ENCODE results near the gene CXorf58.
"Not testable (repeated sequence)": the region's sequence is repeated elsewhere in the genome, so short reads cannot be mapped to it uniquely, and the experiment has no call there.

The CXorf58 gene

GRCh38 chrX:23888887-23889501 is 18.8 kb upstream of the CXorf58 start:
- in situ Hi-C loops (cut with MboI; ENCODE audit: low pct_unique_long_range_greater_than_20kb, low sequenced_read_pairs, unreplicated experiment): no loop called here
- TF ChIP-seq CTCF (IDR thresholded peaks at IDR 0.05; ENCODE audit: extremely low read depth, insufficient read depth, missing control alignments): no peak
- DNase-seq (ENCODE audit: low spot score): no peak

- in situ Hi-C loops (cut with MboI; ENCODE audit: low pct_unique_long_range_greater_than_20kb, low sequenced_read_pairs, unreplicated experiment): no loop called here
- TF ChIP-seq CTCF (IDR thresholded peaks at IDR 0.05; ENCODE audit: extremely low read depth, insufficient read depth, missing control alignments): no peak
- DNase-seq (ENCODE audit: low spot score): no peak
Measured at GRCh38 chrX:23890933-23891332, 16.9 kb upstream of the CXorf58 start.

- DNase-seq (ENCODE audit: low spot score); in situ Hi-C loops (cut with MboI; ENCODE audit: low pct_unique_long_range_greater_than_20kb, low sequenced_read_pairs, unreplicated experiment): not testable (repeated sequence)
Measured at GRCh38 chrX:23894993-23895392, 12.8 kb upstream of the CXorf58 start.

GRCh38 chrX:23896539-23896938 is 11.3 kb upstream of the CXorf58 start:
- in situ Hi-C loops (cut with MboI; ENCODE audit: low pct_unique_long_range_greater_than_20kb, low sequenced_read_pairs, unreplicated experiment): not testable (repeated sequence)

GRCh38 chrX:23896981-23897380 is 10.8 kb upstream of the CXorf58 start:
- no peak for TF ChIP-seq CTCF (IDR thresholded peaks at IDR 0.05; ENCODE audit: extremely low read depth, insufficient read depth, missing control alignments)
- DNase-seq (ENCODE audit: low spot score): no peak
- in situ Hi-C loops (cut with MboI; ENCODE audit: low pct_unique_long_range_greater_than_20kb, low sequenced_read_pairs, unreplicated experiment): no loop called here

More at GRCh38 chrX:23896539-23896938, 11.3 kb upstream of the CXorf58 start:
- not testable (repeated sequence) for DNase-seq (ENCODE audit: low spot score)

GRCh38 chrX:23898412-23898959 is 9.3 kb upstream of the CXorf58 start:
- in situ Hi-C loops (cut with MboI; ENCODE audit: low pct_unique_long_range_greater_than_20kb, low sequenced_read_pairs, unreplicated experiment): no loop called here
- no peak for DNase-seq (ENCODE audit: low spot score)
- no peak for TF ChIP-seq CTCF (IDR thresholded peaks at IDR 0.05; ENCODE audit: extremely low read depth, insufficient read depth, missing control alignments)

- in situ Hi-C loops (cut with MboI; ENCODE audit: low pct_unique_long_range_greater_than_20kb, low sequenced_read_pairs, unreplicated experiment): loop anchor here (10.0 to 25.0 kb wide), 2 partner anchors 206 to 337 kb away; no protein-coding TSS in a partner anchor
- no peak for DNase-seq (ENCODE audit: low spot score)
- no peak for TF ChIP-seq CTCF (IDR thresholded peaks at IDR 0.05; ENCODE audit: extremely low read depth, insufficient read depth, missing control alignments)
Measured at GRCh38 chrX:23900220-23900797, 7.5 kb upstream of the CXorf58 start.
